GM04503 (cell line): ENCODE measurements around the gene GUK1.
A peak's percentile ranks its signal among the peaks of the same experiment; 100 is the strongest.

Experiments
- DNase-seq: peaks from one replicate; pipeline ENCODE4 v3.0.0-alpha.2; 2012; ENCODE audit warnings: low read depth

GUK1 gene

GRCh38 chr1:228150461-228151179, 10.5 kb downstream of the GUK1 start:
- DNase-seq = peak; percentile 61

GRCh38 chr1:228151180-228151925, 11.3 kb downstream of the GUK1 start:
- no peak for DNase-seq

GRCh38 chr1:228152097-228152917, 12.2 kb downstream of the GUK1 start:
- DNase-seq = no peak

GRCh38 chr1:228152918-228153258, 12.8 kb downstream of the GUK1 start:
- no peak for DNase-seq

- no peak for DNase-seq
Observed at GRCh38 chr1:228154021-228154669, 14.1 kb downstream of the GUK1 start.

- DNase-seq = no peak
Observed at GRCh38 chr1:228154670-228155571, 14.8 kb downstream of the GUK1 start.

- no peak for DNase-seq
Observed at GRCh38 chr1:228155596-228156514, 15.8 kb downstream of the GUK1 start.

- no peak for DNase-seq
Observed at GRCh38 chr1:228156515-228156881, 16.4 kb downstream of the GUK1 start.

- no peak for DNase-seq
Observed at GRCh38 chr1:228156941-228157728, 17.1 kb downstream of the GUK1 start.

GRCh38 chr1:228157729-228158126, 17.6 kb downstream of the GUK1 start:
- no peak for DNase-seq

- DNase-seq = no peak
Observed at GRCh38 chr1:228158151-228159007, 18.3 kb downstream of the GUK1 start.

GRCh38 chr1:228159008-228159665, 19.1 kb downstream of the GUK1 start:
- DNase-seq = no peak

- DNase-seq = no peak
Observed at GRCh38 chr1:228160201-228160761, 20.2 kb downstream of the GUK1 start.

- no peak for DNase-seq
Observed at GRCh38 chr1:228161362-228161761, 21.3 kb downstream of the GUK1 start.

GRCh38 chr1:228161866-228162265, 21.8 kb downstream of the GUK1 start:
- DNase-seq = no peak

- DNase-seq = no peak
Observed at GRCh38 chr1:228162286-228163006, 22.4 kb downstream of the GUK1 start.
